Measurements from ENCODE around the gene SDK2.

Gene SDK2

DNA sequence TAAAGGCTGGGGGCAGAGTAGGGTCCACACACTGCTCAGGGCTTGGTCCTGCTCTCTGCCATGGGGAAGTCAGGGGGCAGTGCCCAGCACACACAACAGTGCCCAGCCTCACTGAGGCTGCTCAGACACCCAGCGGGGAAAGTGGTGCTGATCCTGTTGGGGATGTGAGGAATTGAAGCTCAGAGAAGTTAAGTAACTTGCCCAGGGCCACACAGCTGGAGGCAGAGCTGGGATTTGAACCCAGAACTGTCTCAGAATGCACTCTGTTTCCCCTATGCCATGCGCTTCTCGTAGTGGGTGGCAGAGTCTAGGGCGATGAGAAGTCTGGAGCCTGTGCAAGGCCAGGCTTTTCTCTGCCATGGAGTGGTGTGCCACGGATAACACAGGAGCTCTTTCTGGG is 59.3 kb downstream of the SDK2 start:
- no peak for DNase-seq

DNA sequence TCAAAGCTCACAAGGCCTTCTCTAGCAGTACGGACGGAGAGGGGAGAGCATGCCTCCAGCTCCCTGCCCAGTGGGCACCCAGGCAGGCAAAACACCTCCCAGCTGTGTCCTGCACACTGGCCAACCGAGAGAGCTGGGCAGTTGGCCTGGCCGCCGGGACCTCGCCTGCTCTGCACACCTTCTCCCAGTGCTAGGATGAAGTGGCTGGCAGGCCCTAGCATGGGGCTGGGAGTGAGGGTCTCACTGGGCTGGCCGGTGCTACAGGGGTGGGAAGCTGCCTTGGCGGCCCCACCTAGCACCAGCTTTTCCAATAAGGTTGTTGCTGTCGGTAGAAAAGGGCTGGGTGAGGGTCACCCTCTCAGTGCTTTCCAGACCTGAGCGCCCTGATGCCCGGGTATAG is 60.2 kb downstream of the SDK2 start:
- no peak for DNase-seq

DNA sequence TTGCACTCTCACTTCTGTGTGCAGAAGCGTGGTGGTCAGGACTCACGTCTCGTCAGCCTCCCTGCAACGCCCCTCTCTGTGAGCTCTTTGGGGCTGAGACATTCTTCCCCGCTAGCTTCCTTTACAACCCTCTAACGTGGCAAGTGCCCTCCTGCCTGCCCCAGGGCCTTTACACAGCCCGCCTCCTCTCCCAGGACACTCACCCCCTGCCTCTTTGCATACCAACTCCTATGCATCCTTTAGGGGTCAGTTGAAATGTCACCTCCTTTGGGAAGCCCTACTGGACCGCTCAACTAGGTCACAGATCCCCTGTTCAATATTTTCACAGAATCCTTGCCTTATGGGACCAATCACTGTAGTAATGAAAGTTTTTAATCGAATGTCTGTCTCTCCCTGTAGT is 61.4 kb downstream of the SDK2 start:
- DNase-seq, result no peak

DNA sequence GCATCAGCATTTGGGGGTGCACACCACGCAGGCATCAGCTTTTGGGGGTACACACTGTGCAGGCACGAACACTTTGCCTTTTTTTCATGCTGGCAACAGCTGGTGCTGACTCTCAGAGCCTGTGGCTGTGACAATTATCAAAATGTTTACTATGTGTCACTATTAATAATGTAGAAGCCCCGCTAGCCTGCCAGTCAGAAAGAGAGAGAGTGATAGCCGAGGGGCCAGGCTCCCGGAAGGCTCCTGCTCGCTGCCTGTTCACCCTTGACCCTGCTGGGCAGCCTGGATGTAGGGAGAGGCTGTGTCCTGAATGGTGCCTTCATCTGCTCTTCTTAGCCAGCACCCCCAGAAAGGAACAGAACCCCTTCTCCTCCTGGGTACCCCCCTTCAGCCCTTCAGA is 61.9 kb downstream of the SDK2 start:
- no peak for DNase-seq

DNA sequence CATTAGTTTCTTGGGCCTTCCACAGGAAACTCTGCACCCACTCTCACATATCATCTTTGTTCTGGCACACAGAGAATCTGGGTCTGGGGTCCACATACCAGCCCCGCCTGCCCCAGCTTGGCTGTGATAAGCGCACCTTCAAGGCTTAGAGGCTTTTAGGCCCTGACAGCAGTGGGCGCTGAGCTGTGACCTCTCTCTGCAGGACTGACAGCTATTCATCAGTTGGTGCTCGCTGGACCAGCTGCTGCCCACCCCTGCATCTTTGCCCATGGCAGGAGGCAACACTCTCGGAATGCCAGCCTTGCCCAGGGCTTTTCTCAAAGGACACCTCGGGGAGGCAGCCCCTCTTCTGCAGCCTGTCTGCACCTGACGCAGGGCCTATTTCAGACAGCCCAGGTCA is 62.9 kb downstream of the SDK2 start:
- DNase-seq, result no peak

DNA sequence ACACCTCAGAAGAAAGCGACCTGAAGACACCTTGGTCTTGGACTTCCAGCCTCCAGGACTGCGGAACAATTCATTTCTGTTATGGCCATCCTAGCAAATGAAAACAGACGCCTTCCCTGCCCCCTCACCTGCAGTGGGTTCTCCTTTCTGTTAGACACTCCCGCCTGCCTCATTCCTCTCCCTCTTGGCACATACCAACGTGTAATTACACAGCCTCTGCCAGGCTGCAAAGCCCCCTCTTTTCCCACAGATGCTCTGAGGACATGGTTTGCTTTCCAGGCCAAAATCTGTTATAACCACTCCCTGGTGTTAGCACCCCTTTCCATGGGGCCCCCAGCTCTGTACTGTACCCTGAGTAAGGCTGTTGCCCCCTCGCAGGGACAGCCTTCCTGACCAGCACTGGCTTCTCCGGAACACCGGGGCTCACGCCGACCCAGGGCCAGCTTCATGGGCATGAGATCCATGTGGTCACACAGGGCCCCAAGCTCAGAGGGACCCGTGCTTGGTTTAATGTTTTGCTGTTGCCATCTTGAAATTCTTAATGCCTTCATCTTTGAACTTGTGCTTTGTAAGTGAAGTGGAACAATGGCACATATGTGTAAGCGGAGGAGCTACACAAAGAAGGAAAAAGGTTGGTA is 64.1 kb downstream of the SDK2 start:
- DNase-seq, result no peak

DNA sequence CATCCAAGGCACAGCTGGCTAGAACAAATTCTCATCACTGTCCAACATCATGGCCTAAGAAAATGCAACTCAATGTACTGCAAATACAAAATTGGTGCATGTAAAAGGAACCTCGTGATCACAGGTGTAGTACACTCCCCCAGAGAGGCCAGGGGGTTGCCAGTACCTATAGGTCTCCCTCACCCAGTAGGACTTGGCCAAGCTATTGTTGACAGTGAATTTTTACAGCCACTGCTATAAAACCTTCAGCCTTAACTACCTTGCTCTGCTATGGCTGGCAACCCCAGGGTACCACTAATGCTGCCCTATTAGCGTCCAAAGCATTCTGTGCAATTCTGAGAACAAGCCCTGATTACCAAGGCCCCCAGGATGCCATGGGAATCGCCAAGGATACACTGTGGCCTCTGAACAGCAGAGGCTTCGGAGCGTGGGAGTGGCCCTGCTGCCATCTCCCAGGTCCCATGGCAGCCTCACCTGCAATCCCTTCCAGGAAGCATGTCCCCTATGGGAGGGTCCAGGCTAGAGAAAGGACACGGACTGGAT is 67.6 kb downstream of the SDK2 start:
- DNase-seq, result no peak

DNA sequence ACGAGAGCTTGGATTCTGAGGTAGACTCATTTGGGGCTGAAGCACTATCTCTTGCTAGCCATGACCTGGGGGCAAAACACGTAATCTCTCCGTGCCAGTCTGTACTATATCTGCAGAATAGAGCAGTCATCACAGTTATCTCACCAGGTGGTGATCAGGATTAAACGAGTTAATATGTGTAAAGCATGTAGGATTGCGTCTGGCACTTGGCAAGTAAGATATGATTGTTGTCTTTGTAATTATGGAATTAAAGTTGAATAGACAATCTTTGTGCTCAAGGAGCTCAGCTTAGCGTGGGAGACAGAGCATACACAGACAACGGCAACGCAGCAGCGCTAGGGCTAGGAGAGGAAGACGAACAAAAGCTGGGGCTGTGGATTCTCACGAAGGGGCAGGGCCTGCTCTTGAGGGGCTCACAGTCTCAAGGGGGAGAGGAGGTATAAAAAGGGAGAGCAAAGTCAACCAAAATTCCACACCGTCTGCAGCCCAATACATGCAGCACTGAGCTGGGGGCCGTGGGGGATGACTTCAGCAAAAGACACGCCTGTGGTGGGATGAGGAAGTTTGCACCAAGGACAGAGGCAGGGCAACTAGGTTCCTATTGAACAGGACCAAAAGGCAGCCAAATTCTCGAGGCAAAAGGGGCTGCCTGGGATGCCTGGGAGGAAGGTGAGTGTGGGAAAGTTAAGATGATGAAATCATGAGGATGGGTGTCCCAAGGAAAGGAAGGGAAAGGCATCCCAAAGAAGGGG is 68.6 kb downstream of the SDK2 start:
- DNase-seq, result no peak

DNA sequence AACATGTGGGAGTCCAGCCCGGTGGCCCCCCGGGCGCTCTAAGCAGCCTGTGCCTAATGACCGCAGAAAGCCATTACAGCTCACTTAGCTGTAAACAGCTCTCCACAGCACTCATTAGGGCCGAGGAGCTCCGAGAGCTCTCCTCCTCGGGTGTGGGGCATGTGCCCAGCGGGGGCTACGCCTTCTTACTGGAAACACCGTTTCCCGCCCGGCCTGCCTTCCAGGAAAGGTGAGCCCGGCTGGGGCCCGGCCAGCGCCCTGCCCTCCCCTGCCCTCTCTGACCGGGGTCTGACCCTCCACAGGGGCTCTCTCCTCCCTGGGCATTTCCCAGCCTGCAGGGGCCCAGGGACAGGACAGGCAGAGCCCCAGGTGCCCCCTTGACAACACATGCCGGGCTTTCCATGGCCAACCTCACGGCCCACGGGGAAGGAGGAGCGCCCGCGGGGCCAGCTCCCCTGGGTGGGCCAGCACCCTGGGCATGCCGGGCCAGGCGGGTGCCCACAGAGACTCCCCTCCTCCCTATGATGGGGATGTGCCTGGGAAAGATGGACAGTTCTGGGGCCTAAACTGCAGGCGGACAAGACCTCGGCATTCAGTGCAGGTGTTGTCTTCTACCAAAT is 72.6 kb downstream of the SDK2 start:
- DNase-seq, result no peak

DNA sequence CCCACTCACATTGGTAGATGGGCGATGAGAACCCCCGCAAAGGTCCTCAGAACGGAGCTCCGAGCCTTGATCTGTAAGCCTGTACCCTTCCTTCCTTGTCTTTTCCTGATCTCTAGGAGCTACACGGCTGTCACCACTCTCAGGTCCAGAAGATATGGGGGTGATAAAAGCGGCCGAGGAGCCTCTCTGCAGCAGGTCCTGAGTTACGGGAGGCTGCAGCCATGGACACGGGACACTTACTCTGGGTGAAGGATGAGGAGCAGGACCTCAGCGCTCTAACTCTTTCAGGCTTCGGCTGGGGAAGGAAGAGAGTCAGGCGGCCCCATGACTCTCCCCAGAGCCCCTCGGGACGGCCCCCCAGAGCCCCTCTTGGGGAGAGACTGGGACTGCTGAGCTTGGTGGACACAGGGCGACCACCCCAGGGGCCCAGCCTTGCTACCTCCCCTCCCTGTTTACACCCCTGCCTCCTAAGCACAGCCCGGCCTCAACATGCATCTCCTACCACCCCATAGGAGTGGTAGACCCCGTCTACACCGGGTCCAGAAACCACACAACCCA is 74.4 kb downstream of the SDK2 start:
- DNase-seq, result no peak

DNA sequence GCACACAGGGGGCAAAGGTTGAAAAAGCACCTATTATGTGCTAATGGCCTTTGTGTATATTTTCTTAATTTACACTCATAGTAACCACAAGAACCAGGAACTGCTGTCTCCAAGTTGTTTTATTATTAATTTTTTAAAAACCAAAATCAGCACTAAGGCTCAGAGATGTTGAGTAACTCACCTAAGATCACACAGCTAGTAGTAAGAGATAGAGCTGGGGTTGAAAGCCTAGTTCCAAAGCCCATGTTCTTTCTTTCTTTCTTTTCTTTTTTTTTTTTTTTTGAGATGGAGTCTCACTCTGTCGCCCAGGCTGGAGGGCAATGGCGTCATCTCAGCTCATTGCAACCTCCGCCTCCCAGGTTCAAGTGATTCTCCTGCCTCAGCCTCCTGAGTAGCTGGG is 75.3 kb downstream of the SDK2 start:
- no peak for DNase-seq

DNA sequence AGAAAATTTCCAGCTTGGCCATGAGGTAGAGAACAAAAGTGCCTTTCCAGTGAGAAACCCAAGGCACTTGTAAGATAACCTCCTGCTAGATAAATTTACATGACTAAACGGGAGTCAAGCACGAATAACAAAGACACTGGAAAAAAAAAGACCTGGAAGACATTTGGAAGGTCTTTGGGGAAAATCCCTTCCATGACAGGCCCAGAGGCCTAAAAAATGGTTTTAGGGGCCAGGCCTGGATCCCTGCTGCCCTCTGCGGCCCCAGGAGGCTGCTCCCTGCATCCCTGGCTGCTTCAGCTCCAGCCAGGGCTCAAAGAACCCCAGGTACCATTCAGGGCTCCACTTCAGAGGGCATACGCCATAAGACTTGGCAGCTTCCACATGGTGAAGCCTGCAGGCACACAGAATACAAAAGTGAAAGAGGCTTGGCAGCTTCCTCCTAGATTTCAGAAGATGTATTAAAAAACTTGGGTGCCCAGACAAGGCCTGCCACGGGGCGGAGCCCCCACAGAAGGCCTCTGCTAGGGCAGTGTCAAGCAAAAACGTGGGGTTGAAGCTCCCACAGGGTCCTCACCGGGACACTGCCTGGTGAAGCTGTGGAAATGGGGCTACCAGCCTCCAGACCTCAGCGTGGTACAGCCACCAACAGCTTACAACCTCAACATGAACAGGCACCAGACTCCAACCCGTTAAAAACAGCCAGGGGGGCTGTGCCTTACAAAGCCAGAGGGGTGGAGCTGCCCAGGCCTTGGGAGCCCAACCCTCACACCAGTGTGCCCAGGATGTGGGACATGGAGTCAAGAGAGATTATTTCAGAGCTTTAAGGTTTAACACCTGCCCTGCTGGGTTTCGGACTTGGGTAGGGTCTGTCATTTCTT is 77.1 kb downstream of the SDK2 start:
- DNase-seq, result no peak

DNA sequence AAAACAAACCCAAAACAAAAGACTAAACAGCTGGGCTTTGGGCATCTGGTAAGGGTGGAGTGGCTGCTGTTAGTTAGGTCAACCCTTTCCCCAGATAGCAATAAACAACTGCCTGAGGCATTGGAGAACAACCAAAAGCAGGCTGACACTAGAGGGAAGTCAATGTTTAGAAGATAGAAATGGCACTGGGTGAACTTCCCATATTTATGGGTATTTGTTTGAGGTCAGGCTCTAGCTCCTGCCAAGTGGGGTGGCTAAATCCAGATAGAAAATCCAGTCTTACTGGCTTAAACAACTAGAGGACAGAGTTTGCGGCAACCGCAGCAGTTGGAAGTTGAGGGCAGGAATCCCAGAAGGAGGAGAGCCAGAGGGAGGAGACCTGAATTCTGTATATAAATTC is 79.4 kb downstream of the SDK2 start:
- no peak for DNase-seq

DNA sequence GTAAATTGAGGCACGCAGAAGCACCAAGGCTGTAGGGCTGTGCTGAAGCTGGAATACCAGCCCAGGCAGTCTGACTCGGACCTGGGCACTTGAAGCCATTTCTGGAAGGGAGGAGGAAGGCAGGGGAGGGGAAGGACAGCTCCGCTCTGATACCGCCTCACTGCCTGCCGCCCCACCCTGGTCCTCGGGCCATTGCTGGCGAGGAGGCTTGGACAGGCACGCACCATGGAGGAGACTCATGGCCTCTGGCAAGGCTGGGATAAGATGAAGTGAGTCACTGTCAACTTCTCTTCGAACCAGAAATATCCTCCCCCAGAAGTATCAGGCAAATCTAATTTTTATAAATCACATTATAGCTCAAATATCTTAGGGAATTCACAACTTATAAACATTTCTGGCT is 81.3 kb downstream of the SDK2 start:
- no peak for DNase-seq

DNA sequence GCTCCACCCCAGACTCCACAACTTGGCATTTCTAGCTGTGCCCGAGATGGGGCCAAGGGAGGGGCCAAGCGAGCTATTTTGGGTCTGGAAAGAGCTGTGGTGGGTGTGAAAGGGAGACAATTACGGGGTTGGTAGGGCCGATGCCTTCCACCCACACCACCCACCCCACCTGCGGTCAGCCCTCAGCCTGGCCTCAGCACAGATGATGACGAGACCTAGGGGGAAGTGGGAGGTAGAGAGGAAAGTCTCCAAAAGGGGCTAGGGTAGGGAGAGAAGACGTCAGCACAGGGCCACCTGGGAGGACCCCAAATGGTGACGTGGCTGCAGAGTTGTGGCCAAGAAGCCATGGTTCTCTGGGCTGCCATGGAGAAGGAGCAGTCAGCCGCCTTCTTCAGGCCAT is 83.1 kb downstream of the SDK2 start:
- DNase-seq, result no peak

DNA sequence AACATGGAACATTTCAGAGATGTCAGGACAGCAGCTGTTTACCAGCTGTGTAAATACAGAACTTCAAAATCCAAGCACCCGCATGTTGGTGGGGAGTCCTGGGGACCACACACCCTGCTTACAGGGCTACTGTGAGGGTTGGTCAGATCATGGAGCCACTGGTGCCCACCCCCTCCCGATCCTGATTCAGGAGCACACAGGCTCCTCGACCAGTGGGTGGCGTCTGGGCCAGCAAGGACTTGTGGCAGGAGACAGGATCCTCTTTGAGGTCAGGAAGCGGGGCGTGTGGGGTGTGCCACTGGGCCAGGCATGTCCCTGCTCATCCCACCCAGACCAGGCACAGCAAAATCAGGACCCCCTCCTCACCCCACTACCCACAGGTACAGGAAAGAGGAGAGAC is 83.6 kb downstream of the SDK2 start:
- DNase-seq, result no peak

DNA sequence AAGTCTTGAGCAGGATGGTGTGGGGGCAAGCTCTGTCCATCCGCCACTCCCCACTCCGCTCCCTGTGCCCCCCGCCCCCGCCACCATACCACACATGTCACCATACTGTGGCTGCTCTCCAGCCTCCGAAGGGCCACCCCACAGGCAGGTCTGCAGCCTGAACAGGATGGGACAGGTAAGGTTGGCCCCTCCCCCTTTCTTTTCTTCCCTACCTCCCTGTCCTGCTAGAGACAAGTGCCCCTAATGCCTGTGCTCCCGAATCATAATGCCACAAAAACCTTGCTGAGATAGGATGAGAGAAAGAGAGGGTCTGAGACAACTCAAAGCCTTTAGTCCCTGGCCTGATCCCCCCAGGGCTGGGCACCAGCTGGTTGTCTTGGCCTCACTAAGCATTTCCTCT is 84.7 kb downstream of the SDK2 start:
- no peak for DNase-seq

DNA sequence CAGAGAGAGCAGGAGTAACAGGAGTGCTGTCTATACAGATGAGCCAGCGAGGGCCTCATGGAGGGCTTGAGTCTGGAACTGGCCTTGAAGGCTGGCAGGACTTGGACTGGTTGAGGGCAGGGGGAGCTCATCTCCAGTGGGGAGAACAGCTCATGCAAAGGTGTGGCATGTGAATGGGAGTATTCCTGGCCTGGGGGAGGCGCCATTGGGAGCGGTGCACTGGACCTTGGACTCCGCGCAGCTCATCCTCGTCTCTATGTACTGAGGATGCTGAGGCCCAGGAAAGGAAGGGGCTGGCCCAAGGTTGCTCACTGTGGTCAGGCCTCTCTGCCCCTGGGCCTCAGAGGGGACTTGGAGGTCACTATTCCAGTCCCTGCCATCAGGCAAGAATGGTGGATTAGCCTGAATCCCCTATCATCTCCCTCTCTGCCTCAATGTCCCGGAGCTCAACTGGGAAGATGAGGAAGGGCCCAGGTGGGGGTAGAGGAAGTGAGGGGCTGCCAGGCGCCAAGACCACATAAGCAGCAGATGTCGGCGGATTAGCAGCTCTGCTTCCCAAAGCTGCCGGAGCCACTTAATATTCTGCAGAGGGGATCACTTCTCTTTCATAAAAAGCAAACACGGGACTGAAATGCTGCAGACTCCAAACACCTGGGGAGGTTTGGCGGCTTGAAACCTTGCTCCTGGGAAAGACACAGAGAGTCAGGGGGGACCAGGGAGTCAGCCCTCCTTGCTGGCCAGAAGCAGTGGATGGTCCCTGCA is 88.9 kb downstream of the SDK2 start:
- DNase-seq, result no peak

DNA sequence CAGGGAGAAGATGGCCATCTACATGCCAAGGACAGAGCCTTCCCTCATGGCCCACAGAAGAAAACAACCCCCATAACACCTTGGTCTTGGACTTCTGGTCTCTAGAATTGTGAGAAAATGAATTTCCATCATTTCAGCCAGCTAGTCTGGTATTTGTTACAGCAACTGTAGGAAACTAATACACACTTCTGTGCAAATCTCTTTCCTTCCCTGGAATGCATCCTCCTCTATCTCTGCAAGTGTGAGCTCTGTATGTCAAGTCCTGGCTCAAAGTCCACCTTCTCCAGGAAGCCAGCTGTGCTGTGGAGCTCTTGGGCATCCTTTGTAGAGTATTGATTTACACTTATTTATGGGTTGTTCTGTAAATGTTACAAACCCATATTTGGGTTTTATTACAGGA is 89.7 kb downstream of the SDK2 start:
- DNase-seq, result no peak

DNA sequence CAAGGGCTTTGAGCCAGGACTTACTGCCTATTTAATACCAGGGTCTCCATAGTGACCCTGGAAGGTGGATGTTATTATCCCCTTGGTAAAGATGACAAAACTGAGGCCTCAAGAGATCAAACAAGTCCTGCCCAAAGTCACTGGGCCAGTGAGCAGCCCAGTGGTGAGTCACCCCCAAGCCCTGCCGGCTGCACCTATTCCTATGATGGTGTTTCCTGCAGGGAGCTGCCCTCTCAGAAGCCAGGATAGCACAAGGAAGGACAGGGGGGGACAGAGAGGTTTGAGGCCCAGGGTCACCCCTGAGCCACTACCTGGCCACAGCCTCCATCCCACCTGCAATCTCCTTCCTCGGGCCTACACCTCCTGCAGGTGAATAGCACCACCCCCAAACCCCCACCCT is 90.9 kb downstream of the SDK2 start:
- no peak for DNase-seq

DNA sequence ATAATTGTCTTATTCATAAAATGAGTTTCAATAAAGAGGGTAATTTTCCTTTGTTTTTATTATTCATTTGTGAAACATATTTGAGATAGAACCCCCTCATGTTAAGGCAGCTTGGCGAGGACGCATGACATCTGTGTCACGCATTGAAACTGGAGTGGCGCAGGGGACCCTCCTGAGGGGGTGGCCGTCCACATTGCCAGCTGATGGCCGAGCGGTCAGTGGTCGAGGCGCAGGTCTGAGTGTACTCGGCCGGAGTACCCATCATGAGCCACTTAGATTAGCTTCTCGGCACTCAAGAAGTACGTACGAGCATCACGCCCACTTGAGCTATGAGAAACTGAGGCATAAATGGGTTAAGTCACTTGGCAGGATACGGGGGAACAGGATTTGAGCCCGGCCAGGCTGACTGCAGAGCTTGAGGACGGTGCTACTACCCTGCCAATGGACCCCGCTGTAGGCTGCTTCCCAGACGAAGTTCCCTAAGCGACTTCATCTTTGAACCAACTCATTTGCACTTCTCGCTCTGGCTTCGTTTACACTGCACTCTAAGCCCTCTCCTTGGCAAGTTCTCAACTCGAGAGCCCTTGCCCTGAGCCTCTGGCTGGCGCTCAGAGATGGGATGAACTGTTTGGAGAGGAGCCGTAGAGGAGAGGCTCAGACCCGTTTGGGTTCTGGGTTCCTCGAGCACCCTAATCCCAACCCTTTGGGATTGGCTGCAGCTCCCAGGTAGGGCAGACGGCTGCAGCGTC is 91.8 kb downstream of the SDK2 start:
- no peak for DNase-seq
